DMS 273 (cell line): Measurements from ENCODE around the gene TRIM38.
"Not testable (repeated sequence)": the region's sequence is repeated elsewhere in the genome, so short reads cannot be mapped to it uniquely, and the experiment has no call there.

Source experiments
- DNase-seq: peaks from one replicate; lab custom pipeline; 2025; ENCODE audit not compliant: unreplicated experiment; lab: John Stamatoyannopoulos, UW

Gene TRIM38

GRCh38 chr6:26003102-26003694, 40.6 kb downstream of the TRIM38 start:
- peak; percentile 82 for DNase-seq

GRCh38 chr6:26006086-26006939, 43.7 kb downstream of the TRIM38 start:
- no peak for DNase-seq

DNA sequence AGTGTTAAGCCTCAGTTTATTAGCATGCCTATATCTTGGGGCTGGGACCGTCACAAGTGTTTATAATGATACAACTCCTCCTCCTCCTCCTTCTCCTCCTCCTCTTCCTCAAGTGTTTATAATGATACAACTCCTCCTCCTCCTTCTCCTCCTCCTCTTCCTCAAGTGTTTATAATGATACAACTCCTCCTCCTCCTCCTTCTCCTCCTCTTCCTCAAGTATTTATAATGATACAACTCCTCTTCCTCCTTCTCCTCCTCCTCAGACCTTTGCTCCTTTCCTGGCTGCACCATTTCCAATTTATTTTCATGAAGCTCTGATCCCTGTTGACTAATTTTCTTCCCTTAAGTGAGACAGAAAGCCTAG, 44.3 kb downstream of the TRIM38 start:
- DNase-seq = not testable (repeated sequence)

DNA sequence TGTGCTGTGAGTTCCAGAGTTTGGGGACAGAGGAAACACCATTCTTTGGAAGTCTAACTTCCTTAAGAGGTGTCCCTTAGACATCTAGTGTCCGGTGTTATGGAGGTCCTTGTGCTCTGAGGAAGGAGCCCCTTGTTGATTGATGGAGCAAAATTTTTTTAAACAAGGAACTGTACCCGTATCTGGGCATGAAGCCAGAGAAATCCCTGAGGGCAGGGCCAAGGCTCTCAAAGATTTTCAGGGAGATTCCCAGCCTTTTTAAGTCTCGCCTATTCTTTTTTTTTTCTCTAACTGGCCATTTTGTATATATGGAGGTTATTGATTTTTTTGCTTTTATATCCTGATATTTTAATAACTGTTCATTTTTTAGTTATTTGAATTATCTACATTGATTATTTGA, 45.9 kb downstream of the TRIM38 start:
- peak; percentile 12 for DNase-seq

DNA sequence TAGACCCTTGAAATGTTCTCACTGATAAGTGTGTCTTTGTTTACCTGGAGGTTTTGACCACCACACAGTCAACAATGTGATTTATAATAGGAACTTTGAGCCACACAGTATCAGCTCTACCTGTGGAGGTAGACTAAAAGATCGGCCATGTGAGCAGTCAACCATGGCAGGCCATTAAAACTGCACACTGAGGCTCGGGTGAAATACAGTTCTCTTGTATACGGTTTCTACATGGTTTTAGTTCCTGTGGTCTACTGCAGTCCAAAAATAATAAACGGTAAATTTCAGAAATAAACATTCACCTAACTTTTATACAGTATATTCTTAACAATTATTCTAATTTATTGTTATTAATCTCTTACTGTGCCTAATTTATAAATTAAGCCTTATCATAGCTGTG, 47.2 kb downstream of the TRIM38 start:
- DNase-seq = no peak

DNA sequence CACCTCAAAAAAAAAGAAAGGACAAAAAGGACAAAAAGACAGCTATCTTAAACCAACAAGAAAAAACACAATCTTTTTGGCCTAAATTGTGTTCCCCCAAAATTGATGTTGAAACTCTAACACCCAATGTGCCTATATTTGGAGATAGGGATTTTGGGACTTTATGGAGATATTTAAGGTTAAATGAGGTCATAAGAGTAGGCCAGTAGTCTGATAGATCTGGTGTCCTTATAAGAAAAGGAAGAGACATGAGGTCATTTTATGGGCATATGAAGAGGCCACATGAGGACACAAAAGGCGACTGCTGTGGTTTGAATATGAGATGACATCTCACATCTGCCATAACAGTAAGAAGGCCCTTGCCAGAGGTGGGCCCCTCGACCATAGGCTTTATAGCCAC, 49.5 kb downstream of the TRIM38 start:
- DNase-seq = peak; percentile 6

GRCh38 chr6:26014386-26014785, 51.8 kb downstream of the TRIM38 start:
- DNase-seq = not testable (repeated sequence)

DNA sequence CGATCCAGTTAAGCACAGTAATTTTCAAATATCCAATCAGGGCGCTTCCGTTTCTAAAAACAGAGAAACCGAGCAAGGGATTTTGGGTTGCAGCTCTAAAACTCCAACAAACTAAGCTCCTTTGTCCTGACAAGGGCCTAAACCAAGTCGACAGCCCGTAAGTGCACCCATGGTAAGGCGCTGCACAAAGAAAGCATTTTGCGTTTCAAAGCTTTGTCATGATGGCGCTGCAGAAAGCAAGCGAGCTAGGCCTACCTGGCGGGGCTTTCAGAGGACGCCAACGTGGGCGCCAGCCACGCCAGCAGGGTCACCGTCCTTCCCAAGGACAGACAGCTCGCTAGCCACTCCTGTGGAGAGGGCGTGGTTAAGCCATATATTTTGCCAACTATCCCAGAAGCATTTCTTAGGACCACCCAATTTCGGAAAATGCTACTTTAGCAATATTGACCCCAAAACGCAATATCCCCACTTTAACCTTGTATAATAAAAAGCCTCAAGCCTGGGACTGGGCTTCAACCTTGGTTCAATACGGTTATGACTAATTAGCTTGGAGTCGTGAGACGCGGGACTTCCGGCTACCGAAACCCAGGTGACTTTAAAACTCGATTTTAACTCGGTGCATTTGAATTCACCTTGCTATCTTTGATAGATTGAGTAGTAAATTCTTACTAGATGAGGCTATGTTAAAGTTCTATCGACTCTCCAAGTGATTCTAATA, 53.8 kb downstream of the TRIM38 start:
- no peak for DNase-seq

DNA sequence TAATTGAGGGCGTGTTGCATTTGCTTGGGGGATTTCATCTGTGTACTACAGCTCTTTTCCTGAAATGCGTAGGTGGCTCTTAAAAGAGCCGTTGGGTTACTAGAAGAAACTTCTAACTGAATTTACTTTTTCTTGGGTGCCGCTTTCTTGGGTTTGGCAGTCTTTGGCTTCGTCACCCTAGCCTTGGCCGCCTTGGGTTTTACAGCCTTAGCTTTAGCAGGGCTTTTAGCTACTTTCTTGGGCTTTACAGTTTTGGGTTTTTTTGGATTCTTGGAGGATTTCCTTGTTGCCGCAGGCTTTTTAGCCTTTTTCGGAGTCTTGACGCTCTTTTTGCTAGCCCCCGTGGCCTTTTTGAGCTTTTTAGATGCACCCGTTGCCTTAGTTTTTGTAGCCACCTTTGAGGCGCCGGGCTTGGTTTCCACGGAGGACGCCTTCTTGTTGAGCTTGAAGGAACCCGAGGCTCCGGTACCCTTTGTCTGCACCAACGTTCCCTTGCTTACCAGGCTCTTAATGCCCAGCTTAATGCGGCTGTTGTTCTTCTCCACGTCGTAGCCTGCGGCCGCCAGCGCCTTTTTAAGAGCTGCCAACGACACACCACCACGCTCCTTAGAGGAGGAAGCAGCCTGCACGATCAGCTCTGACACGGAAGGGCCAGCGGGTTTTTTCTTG, 54.5 kb downstream of the TRIM38 start:
- DNase-seq = no peak

- DNase-seq = no peak
Observed at GRCh38 chr6:26017632-26017966, 55.0 kb downstream of the TRIM38 start.

DNA sequence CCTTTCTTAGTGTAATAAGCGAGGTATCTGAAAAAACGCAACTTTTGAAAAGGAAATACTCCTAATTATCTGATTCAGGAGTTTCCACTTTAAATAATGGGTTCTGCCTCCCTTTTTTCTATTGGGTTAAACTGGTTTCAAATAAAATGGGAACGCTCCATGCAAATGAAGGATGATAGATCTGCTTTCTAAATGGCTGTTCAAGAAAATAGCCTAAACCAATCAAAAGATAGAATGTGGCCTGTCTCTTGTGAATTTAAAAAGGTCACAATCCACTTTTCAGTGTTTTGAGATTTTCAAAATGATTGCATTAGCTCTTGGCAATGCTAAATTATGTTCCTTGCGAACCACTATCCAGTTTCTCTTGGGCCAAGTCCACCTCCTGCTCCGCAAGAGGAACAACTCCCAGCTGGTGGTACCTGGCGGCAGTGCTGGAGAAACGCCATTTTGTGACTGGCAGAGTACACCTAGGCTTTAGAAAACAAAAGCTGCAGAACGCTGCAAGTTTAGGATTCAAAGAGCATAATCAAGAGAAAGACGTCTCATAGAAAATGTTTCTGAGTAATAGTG, 56.7 kb downstream of the TRIM38 start:
- DNase-seq = no peak

DNA sequence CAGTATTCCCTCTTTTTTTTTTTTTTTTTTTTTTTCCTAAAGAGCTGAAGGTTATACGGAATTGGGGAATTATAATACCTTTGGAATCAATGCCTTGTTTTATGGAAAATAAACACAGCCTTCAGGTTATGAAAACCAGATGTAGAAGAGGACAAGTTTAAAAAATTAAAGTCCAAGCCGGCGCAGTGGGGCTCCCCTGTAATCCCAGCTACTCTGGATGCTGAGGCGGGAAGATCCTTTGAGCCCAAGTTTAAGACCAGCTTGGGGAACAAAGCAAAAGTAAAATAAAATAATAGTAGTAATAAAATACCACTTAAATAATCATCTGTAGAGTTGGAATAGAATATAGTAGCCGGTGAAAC, 57.3 kb downstream of the TRIM38 start:
- DNase-seq = no peak

DNA sequence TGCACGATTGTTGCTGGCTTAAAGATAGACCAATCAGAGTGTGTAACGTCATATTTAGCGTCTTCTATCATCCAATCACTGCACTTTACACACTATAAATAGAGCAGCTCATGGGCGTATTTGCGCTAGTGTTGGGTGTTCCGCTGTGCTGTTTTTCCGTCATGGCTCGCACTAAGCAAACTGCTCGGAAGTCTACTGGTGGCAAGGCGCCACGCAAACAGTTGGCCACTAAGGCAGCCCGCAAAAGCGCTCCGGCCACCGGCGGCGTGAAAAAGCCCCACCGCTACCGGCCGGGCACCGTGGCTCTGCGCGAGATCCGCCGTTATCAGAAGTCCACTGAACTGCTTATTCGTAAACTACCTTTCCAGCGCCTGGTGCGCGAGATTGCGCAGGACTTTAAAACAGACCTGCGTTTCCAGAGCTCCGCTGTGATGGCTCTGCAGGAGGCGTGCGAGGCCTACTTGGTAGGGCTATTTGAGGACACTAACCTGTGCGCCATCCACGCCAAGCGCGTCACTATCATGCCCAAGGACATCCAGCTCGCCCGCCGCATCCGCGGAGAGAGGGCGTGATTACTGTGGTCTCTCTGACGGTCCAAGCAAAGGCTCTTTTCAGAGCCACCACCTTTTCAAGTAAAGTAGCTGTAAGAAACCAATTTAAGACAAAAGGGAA, 57.9 kb downstream of the TRIM38 start:
- DNase-seq = peak; percentile 72

DNA sequence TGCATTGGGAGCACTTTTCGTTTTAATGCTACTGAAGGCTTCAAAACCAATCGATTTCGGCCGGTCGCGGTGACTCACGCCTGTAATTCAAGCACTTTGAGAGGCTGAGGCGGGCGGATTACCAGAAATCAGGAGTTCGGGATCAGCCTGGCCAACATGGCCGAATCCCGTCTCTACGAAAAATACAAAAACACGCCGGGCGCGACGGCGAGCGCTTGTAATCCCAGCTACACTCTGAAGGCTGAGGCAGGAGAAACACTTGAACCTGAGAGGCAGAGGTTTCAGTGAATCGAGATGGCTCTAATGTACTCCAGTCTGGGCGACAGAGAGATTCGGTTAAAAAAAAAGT, 58.4 kb downstream of the TRIM38 start:
- DNase-seq = peak; percentile 86

DNA sequence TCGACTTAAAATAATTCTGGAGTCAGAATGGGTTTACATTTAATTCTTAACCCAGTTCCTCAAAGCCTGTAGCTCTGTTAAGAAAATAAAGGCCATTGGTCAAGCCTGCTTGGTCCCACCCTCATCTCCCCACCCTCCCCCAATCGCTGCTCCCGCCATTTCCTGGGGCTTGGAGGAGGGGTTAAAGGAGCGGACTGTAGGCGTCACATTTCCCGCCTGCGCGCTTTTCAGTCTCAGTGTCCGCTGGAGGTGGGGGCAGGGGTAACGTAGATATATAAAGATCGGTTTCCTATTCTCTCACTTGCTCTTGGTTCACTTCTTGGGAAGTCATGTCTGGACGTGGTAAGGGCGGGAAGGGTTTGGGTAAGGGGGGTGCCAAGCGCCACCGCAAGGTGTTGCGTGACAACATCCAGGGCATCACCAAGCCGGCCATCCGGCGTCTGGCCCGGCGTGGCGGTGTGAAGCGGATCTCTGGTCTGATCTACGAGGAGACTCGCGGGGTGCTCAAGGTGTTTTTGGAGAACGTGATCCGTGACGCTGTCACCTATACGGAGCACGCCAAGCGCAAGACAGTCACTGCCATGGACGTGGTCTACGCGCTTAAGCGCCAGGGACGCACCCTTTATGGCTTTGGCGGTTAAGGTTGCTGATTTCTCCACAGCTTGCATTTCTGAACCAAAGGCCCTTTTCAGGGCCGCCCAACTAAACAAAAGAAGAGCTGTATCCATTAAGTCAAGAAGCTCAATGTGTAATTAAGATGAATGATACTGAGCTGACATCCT, 58.9 kb downstream of the TRIM38 start:
- DNase-seq = peak; percentile 98

GRCh38 chr6:26022132-26022472, 59.5 kb downstream of the TRIM38 start:
- DNase-seq = peak; percentile 85

- DNase-seq = no peak
Observed at GRCh38 chr6:26022737-26023136, 60.1 kb downstream of the TRIM38 start.

DNA sequence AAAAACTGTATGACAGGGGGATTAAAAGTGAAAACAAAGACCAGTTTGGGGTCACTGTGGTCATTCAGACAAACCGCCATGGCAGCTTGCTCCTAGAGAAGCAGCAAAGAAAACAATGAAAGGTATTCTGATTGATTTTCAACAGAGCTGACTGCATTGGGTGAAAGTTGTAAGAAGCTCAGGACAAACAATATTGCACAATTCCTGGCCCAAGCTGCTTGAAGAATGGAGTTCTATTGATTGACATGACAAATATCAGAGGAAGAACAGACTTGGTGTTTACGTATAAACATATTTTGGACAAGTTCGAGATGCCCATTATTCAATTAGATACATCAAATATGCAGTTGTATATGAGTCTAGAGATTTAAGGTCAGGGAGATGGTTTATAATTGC, 62.0 kb downstream of the TRIM38 start:
- no peak for DNase-seq

DNA sequence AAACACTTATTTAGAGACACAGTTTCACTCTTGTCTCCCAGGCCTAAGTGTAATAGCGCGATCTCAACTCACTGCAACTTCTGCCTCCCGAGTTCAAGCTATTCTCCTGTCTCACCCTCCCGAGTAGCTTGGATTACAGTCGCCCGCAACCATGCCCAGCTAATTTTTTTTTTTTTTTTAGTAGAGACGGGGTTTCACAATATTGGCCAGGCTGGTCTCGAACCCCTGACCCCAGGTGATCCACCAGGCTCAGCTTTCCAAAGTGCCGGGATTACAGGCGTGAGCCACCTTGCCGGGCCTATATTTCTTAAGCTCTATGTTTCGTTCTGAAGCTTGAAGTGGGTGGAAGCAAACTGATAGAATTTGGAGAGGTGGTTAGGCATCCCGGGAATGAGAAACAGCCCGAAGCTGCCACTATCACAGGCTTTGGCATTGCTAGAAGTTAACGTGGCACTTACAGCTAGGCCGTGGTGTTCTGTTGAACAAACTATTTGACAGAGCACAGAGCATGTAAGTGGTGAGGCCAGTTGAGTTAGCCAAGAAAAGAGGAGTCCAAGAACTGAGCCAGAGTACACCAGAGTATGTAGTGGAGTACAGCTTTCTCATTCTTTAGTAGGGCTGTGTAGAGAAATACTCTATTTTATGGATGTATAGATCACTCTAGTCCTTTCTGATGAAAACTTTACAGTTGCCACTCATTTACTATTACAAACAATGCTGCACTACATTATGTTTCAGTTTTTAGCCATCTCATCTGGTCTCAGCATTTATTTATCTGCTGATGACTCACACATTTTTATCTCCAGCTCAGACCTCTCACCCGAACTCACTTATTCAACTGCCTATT, 62.7 kb downstream of the TRIM38 start:
- DNase-seq = peak; percentile 35
